Measurements from ENCODE around the gene ENDOU.

ENDOU gene

DNA sequence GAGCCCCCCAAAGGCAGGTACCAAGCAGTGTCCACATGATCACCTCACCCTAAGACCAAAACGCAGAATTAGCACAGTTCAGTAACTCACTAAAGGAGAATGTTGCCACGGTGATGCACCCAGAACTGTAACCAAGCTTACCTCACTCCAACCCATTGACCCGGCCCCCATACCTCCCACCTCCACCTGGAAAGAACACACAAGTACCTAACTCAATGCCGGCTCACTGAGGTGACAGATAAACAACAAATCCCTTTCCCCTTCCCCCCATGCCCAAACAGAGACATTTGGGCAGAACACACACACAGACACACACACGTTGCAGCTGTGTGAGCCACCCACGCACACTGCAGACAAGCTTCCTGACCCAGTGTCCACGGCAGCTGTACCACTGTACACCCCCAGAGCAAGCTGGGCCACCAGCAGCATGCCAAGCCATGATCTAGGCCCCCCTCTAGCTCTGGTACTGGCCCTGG, 32.1 kb upstream of the ENDOU start:
- DNase-seq = peak in 1 of 2 donors; percentile 56

DNA sequence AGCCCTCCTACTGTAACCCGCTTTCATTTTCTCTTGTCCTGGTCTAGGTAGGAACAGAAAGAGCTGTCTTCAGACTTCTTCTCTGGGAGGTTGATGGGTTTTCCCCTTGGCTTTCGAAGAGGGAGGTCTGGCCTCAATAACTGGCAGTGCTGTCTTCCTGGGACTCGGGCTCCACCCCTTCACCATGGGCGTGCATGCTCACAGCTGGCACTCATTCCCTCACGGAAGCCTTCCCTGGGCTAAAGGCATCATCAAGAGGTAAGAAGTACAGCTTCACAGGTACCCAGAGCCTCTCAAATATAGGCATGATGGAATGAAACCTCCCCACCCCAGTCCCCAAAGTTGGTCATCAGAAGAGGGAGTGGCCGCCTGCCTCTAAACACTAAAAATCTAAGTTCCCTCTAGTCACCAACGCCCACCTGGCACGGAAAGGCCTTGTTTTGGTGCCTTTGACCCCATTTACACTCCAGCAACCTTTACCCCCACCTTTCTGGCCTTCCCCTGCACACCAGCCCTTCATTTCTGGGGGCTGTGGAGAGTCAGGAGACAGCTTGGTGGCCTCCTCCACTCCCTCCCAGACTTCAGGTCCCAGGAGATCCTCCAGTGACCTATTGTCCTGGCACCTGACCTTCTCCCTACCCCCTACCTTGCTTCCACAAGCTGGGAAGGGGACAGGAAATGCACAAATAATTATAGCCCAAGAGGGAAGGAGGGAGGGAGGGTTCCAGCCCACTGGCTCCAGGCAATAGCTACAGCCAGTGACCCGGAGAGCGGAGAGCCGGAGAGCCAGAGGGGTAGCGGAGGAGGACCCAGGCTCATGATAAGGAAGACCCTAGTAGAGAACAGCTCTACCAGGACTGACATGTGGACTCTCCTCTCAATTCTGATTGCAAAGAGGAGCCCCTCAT, 30.6 kb upstream of the ENDOU start:
- DNase-seq = peak in 1 of 2 donors; percentile 19

DNA sequence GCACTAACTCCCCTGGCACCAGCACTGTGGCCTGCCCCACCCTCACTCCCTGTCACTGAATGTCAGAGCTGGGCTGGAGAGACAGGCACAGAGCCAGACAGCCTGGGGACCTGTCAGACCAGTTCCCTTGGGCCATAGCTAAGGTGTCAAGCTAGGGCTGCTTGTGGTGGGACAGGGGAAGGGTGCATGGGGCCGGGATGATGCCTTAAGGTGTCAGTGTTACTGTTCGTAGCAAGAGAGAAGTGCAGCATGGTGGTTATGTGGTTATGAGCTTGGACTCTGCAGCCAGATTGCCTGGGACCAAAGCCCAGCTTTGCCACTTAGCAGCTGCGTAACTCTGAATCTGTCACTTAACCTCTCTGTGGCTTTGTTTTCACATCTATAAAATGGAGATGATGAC, 29.6 kb upstream of the ENDOU start:
- DNase-seq = no peak

DNA sequence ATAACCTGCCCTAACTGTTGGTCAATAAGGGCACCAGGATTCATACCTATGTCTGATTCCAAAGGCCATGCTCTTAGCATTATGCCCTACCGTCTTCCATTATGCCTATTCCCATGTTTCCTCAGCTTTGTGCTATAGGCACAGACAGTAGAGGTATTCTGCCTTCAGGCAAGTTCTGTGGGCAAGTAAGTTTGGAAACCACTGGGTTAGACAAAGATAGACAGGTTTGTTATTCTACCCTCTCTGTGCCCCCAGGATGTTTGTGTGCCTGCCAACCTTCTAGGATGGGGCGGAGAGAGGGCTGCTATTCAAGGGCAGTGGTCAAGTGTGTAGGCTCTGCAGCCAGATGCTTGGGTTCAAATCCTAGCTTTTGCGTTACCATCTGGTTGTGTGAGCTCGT, 28.8 kb upstream of the ENDOU start:
- DNase-seq = no peak

DNA sequence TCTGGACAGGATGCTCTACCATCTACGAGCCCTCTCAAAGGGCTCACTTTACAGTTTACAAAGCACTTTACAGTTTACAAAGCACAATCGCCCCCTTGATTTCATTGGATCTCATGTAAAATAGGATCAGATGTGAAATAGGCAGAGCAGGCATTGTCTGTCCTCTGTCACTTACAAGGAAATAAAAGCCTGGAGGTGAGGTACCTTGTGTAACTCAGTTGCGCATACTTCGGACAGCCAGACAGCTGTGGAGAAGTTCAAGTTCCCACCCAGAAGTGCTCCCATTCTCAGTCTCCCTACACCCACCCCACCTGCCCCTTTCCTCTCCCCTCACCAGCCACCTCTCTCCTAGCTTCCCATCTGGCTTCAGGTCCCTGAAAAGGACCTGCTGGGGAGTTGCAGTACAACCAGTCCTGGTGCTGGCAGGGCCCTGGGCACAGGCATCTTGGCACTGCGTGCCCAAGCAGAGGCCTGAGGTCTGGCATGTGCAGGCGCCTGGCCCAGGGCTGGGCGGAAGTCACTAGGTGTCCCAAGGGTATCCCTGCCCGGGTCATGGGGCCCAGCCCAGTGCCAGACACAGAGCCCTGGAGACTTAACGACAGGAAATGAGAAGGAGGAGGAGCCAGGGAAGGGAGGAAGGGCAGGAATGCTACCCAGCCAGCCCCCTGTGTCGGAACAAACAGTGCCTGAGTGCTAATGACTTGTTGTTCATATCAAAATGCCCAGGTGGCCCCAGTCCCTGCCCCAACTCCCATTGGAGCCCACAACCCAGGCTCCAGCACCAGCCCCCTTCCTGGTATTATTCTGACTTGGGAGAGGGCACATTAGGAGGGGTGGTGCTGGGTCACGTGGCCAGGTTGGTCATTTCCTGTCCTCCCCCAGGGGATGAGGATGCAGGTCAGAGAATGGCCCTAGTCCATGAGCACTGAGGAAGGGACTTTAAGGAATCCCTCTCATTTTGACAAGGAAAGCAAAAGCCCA, 28.0 kb upstream of the ENDOU start:
- peak in 1 of 2 donors; percentile 27 for DNase-seq

DNA sequence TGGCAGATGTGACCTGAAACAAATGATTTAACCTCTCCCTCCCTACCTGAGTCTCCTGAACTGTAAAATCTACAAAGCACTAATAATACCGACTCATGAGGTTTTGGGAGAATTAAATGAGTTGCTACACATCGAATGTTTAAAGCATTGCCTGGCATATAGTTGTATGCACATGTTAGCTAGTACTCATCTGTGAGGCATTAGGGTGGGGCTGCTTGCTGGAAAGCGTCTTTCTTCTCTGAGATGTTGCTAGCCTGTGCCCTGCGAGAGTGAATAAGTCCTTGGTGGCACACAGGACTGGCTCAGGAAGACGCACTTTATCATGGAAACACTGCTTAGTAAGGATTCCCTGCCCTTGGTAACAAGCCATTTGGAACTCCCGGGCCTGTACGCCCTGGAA, 27.3 kb upstream of the ENDOU start:
- DNase-seq = no peak

DNA sequence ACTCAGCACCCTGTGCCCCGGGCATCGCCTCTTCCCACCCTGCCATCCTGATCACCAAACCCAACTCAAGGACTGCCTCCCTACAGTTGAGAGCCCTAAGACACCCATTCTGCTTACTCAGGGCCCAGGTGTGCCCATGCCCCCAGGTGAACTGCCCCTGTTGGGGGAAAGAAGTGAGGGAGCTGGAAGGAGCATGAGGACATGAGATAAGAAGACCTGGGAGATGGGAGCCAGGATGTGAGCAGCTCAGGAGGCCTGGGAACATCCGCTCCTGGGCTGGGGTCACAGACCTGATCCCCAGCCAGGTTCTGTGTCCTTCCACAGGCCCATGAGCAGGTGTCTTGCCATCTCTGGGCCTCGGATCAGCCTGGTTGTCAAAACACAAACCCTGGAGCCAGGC, 26.8 kb upstream of the ENDOU start:
- DNase-seq = no peak

DNA sequence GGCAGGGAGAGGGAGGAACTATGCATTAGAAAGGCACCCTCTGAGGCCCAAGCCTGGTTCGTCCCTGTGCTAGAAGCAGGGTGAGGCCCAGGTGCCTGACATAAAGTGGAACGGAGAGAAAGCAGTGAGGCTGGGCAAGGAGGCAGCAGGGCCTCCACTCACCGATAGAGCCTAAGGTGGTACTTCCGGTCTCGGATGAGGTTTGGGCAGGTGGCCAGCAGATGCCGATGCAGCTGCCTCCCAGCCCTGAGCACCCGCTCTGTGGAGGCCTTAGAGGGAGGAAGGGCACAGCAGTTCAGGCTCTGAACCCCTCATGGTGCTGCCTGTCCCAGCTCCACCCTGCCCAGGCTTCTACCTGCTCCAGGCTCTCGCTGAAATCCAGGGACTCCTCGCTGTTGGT, 26.3 kb upstream of the ENDOU start:
- DNase-seq = no peak

DNA sequence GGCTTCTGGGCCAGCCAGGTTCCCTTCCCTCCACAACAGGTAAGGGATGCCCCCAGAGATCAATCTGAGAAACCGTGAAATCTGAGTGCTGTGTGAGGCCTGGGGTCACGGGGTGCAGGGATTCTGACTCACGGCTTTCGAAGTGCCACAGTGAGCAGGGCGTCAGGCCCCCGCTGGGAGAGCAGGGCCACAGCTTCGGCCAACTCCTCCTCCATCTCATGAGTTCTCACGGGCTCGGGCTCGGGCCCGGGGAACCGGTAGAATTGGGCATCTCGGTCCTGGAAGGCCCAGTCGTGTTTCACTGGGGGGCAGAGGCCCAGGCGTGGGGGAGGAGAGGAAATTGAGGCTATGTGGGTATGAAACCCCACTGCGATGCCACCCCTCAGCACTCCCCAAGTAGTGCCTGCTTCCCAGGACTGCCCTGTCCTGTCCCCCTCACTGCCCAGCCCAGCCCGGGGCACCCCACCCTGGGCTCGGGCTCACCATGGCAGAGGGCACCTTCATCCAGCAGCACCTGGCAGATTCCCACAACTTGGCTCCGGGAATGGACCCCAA, 25.7 kb upstream of the ENDOU start:
- DNase-seq = no peak

DNA sequence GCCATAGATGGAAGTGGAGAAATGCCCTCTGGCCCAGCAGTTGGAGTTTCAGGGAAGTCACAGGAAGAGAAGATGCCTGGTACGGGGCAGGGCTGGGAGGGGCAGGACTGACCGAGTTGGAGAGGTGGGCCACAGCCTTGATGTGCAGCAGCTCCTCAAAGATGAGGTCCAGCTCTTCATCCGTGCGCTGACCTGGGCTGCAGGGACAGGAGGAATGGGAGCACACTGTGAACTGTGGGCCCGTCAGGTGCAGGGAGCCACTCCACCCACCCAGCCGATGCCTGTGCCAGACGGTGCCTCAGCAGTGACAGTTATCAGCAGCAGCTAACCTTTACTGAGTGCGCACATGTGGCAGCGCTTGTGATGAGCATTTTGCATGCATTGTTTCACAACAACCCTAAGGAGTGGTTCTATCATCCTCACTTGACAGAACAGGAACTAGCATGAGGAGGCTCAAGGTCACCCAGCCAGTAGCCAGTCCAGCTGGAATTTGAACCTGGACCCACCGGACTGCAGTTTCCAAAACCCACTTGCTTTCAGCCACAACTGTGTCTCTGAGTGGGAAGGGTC, 25.0 kb upstream of the ENDOU start:
- DNase-seq = no peak

DNA sequence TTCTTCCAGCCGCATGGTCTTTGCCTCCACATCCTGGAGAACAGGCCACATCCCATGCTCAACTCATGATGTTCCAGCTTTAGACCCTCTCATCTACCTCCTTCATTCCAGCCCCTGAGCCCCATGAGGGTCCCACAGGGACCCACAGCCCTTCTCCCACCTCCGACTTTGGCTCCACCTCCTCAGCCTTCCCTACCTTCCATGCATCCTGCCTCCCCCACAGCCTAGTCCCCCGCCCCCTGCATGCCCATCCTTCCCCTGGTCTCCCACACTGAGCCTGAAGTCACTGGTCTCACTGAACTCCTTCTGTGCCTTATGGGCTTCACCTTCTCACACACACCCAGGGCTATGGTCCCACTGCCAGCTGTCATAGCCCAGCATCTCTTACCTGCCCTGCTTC, 23.6 kb upstream of the ENDOU start:
- DNase-seq = no peak

DNA sequence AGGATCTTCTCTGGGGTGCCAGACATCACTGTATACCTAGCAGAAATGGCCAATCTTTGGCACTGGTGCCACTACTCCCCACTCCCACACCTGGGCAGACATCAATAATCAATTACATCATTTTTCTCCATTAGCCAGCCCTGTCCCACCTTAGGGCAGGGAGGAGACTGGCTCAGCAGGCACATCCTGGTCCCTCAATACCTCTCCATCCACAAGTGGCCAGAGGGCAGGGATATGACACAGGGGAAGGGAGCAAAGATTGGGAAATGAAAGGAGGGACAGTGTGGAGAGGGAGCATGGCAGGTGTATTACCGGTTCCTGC, 23.2 kb upstream of the ENDOU start:
- DNase-seq = no peak

DNA sequence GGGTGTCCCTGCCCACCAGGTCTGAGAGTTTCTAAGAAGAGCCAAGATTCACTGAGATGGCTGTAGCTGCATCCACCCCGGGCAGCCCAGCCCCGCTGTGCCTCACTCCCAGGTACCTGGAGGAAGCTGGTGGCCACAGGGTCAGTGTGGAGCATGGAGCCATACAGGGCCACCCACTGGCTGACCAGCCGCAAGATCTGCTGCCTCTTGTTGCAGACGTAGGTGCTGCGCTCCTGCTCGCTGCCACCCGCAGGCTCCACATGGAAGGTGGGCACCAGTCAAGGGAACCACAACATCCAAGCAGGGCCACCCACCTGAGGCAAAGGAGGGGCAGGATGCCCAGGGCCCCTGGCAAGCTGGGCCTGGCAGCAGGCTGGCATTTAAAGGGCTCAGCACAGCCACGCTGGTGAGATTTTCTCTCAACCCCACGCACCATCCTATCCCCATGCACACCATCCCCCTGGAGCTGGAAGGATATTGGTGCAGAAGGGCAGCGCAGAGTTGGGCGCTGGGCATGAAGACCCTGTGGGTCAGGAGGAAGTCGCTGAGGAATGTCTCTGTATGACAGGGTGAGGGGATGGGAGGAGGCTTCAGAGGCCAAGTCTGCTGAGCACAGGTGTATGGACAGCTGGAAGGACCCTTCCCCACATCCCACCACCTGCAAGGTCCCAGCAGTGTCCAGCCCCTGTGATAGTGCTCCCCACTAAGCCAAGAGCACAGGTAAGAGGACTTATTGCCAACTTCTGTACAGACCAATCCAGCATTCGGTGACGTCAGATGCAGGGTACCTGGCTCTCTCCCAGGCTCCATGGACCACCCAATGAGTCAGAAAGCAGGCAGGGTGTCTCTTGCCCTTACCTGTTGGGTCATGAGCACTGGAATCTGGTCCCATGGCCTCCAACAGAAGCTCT, 22.6 kb upstream of the ENDOU start:
- DNase-seq = no peak

DNA sequence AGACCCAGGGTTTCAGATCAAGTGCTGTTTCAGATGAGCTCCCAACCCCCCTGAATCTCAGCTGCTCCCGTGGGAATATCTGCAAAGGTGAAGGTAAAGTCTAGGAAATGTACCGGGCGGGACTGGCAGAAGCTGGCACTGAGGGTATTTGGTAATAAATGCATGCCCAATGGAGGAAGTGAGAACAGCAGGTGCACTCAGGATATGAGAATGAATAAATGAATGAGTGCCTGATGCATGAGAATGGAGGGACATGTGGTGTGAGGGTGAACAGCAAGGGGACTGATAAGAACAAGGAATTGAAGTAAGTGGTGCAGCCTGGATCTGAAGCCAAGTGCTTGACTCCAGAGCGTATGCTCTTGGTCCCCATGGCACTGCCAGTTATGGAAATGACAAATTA, 21.8 kb upstream of the ENDOU start:
- no peak for DNase-seq

DNA sequence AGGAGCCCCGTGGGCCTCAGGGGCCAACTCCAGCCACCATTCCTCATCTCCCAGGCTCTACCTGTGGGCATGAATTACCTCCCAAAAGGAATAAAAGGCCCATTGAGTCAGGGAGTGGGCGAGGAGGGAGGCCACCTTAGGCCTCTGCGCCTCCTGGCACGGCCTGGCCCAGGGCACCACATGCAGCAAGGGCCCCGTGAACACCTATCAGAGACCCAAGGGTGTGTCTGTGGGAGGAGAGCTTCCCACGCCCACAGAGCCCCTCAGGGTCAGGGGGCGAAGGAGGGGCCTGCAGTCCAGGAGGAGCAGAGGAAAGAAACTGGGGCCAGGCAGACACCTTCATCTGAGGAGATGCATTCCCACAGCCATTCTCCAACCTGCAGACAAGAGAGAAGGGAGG, 21.2 kb upstream of the ENDOU start:
- DNase-seq = no peak

DNA sequence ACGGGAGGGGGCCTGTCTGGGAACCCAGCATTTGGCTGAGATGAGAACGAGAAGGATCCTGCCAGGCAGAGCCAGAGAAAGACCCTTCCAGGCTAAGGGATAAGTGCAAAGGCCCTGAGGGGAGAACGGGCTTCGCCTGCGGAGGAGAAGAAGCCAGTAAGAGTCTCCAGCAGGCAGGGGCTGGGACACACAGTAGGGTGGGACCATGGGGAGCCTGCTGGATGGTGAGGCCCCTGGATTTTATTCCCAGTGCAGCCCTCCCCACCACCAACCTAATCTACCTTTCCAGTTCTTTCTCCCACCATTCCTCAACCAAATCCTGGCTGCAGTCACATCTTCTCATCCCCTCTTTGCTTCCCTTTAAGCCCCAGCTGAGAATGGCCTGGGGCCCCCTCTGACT, 20.8 kb upstream of the ENDOU start:
- DNase-seq = no peak

DNA sequence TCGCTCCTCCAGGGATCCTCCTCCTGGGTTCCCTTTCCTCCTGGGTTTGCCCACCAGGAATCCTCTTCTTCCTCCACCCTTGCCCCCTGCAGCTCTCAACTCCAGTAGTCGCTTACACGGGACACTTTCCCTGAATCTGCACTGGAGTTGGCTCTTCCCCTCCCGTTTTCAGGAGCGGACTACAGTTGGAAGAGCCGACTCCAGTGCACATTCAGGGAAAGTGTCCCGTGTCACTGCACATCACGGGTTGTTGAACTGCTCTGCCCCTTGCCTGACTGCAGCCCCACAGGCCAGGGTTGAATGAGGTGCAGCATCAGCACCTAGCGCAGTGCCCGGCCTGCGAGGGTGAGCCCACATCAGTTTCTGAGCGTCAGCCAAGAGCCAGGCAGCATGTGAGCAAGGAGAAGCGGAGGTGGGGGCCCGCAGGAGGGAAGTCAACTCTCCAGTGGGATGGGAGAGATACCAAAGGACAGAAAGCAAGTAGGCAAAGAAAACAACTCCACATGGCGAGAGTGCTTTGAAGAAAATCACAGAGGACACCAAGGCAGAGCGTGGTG, 20.3 kb upstream of the ENDOU start:
- no peak for DNase-seq

DNA sequence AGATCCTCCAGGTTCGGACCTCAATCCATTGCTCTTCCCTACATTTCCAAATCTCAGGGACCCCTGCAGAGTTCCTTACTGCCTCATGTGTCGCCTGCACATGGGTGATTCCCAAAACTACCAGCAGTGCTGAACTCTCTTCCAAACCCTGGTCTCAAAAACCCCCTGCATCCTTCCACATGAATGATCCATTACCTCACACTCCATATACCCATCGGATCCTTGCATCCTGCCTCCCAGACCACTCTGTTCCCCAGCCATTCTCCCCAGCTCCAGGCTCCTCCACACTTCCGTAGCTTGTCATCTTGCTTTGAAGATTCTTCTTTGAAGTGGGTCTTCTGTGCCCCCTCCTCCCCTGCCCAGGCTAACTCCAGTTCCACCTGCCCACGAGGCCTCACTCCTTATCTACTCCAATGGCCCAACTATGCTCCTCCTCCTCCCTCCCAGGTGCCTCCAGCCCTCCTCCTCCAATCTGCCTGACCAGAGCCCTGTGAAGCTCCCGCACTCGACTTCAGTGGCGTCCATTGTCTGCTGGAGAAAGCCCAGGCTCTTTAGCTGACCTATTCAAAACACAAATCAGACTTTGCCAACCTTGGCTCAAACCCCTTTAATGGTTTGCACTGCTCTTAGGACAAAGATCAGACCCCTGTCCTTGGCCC, 19.6 kb upstream of the ENDOU start:
- DNase-seq = no peak

DNA sequence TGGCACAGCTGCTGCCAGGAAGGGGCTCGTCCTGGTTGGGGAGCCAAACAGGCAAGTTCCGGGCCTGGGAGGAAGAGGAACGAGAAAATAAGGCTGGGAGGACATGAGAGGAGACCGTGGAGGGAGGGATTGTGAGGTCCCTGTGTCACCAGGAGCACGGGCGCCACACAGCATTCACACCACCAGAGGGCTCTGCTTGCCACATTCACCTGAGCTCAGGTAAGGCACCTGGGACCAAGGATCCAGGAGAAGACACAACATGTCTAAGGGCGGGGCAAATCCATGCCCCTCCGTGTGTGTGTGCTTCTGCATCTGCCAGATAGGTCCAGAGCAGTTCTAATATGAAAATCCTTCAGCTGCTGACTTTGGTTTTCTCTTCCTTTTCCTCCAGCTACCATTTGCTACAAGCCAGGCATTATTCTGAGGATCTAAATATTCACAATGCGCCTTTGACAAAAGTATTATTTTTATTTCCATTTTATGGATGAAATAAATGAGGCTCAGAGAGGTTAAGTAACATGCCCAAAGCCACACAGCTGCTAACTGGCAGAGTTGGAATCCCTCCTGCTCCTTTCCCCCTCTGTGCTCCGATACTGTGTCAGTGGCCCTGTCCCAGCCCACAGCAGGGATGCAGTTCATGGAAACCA, 18.8 kb upstream of the ENDOU start:
- DNase-seq = no peak

DNA sequence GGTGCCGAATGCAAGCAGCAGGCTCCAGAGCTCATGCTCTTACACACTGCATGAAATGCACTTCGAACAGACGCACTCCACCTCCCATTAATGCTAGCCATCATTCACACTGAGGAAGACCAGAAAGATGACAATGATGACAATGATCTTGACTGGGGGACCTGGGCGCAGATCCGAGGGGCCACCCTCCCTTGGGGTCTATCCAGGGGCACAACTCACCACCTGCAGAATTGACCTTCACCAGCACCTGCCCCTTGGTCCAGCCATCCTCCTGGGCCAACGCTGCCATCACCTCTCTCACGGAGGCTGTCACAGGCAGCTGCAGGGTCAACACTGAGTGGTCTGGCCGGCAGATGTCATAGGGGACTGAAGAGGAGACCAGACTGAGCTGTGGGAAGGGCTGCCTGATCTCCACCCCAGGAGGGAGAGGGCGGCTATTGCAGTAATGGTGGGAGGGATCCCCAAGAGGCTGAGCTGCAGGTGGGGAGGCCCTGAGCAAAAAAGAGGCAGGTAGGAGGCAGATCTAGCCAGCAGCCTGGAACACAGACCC, 18.1 kb upstream of the ENDOU start:
- DNase-seq = no peak
